Stimulated activated CD8-positive, alpha-beta memory T cell treated with anti-CD3 and anti-CD28 coated beads, Interleukin-4, amount 100 ng/mL, for 24 hours (primary cell): Measurements from ENCODE around the gene HTATSF1.

Experiments
- DNase-seq: peaks from one replicate; pipeline ENCODE4 v3.0.0-alpha.2; 2020; ENCODE audit warnings: low read depth

Gene HTATSF1, protein sequence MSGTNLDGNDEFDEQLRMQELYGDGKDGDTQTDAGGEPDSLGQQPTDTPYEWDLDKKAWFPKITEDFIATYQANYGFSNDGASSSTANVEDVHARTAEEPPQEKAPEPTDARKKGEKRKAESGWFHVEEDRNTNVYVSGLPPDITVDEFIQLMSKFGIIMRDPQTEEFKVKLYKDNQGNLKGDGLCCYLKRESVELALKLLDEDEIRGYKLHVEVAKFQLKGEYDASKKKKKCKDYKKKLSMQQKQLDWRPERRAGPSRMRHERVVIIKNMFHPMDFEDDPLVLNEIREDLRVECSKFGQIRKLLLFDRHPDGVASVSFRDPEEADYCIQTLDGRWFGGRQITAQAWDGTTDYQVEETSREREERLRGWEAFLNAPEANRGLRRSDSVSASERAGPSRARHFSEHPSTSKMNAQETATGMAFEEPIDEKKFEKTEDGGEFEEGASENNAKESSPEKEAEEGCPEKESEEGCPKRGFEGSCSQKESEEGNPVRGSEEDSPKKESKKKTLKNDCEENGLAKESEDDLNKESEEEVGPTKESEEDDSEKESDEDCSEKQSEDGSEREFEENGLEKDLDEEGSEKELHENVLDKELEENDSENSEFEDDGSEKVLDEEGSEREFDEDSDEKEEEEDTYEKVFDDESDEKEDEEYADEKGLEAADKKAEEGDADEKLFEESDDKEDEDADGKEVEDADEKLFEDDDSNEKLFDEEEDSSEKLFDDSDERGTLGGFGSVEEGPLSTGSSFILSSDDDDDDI

DNA sequence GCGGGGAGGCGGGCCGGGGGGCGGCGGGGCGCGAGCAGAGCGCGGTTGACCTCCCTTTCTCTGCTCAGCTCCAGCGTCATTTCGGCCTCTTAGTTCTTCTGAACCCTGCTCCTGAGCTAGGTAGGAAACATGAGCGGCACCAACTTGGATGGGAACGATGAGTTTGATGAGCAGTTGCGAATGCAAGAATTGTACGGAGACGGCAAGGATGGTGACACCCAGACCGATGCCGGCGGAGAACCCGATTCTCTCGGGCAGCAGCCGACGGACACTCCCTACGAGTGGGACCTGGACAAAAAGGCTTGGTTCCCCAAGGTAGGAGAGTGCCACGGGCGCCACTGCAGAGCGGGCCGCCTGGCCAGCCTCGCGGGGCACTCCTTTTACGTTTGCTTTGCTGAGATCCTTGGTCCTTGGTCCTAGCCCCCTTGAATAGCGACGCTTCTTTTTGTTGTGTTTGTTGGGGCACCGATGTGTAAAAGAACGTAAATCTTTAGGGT lies at the start of gene HTATSF1:
Gene HTATSF1 (plus strand): TSS at position 37 of the 497 bp plus-strand sequence. CDS start 93 bp downstream, at position 130.
- DNase-seq = no peak

DNA sequence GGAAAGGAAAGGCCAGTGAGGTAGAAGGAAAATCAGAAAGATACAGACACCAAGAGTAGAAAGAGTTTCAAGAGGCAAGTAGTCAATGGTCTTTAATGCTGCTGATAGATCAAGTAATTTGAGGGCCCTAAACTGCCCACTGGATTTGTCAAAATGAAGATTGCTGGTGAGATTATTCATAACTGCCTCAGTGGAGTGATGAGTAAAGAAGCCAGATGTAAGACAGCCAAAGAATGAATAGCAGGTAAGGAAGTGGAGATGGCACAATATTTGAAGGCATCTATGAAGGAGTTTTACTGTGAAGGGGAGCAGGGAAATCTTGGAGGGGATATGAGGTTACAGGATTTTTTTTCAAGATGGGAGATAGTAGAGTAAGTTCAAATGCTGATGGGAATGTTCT lies 49.4 kb upstream of the HTATSF1 start:
- DNase-seq = no peak

DNA sequence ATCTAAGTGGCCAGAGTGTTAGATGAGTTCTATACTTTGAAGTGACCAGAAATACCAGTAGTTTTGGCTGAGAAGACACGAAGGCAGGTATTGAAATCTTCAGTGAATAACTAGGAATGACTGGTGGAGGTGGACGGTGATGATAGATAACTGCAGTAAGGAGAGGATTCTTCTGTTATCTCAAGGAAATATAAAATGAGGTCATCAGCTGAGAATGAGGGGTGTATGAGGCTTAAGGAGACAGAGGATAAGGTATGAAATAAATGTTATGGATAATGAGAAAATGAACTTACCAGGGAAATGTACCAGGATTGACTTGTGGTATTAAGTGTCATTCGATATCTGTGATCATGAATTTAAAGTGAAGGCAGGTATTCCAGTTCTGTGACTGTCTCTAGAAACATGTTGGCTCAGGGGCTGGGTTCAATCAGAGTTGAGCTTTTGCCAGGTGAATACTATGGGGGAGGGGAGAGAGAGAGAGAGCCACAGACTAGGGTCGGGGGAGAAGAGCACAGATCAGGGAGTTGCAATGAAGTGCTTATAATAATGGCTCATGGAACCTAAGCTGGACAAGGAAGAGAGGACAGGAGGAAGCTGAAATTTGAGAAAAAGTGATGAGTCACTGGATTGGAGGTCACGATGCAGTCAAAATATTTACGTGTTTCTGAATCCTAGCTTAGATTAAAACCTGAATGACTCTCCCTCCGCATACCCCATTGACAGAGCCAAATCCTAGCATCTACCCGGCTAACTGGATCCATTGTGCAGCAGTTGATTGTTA lies 47.2 kb upstream of the HTATSF1 start:
- DNase-seq = no peak

DNA sequence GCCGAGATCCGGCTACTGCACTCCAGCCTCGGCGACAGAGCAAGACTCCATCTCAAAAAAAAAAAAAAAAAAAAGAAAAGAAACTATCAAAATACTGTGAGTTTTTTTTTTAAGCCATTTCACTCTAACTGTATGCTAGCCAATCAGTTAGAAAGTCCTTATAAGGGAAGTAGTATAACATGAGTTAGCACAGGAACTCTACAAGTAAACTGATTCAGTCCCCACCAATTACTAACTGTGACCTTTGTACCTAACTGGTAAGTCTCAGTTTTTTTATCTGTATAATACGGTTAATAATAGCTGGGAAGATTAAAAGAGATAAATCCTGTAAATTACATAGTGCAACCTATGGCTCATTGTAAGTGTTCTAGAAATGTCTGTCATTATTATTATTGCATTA lies 44.8 kb upstream of the HTATSF1 start:
- DNase-seq = no peak

DNA sequence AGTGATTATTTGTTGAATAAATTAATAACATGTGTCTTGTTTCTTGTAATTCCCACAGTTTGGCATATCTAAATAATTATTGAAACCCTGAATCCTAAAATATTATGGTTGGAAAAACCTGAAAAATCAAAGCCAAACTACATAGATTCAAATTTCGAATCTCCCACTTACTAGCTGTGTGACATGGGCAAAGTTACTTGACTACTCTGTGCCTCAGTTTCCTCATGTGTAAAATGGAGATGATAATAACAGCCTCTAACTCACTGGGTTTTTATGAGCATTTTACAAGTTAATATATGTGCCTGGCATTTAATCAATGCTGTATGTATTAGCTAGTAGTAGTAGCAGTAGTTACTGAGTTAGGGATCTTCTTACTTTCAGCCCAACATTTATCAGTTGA lies 44.3 kb upstream of the HTATSF1 start:
- DNase-seq = no peak

DNA sequence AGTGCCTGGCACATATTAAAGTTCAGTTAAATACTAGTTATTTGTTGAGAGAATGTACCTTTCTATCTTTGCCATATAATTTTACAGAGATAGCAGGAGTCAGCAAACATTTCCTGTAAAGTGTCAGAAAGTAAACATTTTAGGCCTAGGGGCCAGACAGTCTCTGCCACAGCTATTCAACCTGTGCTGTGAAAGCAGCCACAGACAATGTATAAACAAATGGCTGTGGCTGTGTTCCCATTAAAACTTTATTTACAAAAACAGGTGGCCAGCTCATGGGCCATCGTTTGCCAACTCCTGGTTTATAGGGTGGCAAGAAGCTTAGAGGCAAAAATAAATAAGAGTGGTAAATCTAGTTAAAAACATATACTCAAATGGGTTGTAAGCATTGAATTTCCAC lies 43.6 kb upstream of the HTATSF1 start:
- DNase-seq = no peak

DNA sequence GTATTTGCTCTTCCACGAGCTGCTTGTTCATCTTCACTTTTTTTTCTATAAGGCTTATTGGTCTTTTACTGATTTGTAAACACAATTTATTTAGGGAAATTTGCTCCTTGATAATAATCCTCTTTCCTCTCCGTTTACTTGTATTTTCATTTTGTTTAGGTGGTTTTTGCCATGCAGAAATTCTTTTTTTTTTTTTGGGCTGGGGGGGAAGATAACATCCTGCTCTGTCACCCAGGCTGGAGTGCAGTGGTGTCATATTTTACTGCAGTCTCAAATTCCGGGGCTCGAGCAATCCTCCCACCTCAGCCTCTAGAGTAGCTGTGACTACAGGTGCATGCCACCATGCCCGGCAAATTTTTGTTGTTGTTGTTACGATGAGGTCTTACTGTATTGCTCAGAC lies 41.3 kb upstream of the HTATSF1 start:
- DNase-seq = no peak

DNA sequence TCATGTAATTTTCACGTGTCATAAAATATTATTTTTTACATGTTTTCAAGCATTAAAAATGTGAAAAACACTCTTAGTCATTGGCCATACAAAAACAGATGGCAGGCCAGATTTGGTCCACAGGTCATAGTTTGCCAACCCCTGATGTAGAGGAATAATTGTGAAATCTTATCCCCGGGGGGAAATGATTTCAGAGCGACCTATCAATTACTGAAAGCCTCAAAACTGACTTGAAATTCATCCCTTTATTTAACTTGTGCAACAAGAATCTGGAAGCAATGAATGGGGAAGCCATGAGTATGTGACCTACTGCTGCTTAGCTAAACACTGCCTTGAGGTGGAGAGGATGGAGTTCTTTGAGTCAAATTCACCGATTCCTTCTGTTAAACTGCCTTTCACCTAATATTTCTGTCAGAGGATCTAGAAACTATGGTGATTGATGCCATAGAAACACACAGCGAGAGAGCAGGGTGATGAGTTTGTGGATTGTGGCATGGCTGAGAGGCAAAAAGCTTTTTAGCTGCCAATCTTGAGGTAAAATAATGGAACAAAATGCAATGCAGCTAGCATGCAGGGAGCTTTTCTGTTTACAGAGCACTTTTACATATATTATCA lies 40.0 kb upstream of the HTATSF1 start:
- DNase-seq = no peak

DNA sequence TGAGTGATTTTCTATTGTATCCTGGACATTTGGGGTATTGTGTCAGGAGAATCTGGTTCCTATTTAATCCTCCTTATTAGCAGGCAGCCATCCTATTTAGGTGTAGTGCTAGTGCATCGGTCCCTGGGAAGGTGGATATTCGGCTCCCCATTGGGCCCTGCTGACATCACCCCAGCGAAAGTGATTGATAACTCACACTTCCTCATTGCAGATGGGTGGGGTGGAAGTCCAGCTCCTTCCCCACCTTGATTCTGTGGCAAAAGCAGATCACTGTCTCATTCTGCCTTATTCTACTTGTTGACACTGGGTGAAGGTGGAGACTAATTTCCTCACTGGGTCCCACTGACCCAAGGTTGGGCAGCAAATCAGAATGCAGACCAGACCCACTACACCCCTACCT lies 32.8 kb upstream of the HTATSF1 start:
- no peak for DNase-seq

DNA sequence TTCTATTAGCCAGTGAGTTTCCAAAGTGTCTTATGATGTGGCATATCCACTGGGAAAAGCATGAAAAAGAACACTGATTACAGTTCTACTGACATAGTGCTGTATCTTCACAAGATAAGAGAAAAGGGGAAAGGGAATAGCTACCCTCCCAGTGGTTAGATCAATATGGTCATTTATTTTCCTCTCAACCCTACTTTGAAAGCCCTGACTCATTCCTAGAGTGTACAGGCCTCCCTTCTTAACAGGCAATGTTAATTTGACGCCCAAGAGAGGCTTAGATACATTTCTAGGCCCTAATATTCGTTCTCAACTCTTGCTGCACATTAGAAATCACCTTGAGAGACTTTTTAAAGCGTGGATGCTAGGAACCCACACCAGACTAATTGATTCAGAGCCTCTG lies 30.1 kb upstream of the HTATSF1 start:
- DNase-seq = no peak

DNA sequence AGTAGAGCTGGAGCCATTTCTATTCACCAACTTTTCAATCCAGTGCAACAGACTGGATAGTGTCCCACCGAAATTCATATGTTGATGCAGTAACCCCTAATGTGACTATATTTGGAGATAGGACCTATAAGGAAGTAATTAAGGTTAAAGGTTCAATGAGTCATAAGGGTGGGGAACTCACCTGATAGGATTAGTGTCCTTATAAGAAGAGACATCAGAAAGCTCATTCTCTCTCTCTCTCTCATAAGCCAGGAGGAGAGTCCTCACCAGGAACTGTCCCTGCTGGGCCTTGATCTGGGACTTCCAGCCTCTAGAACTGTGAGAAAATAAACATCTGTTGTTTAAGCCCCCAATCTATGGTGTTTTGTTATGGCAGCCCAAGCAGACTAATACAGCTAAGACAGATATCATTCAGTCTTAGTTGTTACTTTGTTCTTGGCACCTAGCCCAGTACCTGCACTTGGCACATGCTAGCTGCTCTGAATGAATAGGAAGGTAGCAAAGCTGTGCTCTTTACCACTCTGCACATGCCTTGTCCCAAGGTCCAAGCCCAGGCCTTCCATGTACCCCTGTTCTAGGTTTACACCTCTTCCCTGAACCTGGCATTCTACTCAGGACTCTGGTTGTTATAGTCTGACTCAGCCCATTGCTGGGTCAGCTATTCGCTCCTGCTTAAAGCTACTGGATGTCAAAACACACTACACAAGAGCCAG lies 28.8 kb upstream of the HTATSF1 start:
- DNase-seq = no peak

DNA sequence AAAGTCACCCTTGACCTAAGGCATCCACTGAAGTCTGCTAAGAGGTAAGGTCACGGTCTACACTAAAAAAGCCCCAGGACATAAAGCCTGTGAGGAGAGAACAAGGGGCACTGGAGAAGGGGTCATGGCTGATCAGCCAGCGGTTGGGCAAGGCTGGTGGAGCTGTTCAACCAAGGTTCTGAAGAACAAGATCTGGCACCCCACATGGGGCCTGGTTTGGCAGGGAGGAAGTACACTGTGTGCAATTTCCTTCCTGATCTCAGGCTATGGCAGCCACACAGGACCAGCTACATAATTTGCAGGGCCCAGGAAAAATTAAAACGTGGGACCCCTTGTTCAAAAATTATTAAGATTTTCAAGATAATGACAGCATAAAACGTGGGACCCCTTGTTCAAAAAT lies 23.7 kb upstream of the HTATSF1 start:
- no peak for DNase-seq

DNA sequence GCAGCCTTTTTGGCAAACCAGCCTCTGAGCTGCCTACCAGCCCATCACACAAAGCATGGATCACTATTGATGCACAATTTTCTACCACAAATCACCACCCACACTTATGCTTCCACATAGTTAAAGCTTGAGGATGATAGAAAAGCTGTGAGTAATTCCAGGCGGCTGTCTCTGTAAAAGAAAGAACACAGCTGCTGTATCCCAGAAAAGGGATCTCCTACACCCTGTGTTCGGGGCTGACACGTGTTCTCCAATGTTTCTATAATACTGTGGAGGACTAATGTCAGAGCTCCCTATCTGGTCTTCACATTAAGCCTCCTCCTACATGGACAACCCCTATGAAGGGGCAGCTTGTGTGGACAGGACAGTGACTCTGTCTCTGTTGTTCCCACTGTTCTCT lies 22.2 kb upstream of the HTATSF1 start:
- no peak for DNase-seq

DNA sequence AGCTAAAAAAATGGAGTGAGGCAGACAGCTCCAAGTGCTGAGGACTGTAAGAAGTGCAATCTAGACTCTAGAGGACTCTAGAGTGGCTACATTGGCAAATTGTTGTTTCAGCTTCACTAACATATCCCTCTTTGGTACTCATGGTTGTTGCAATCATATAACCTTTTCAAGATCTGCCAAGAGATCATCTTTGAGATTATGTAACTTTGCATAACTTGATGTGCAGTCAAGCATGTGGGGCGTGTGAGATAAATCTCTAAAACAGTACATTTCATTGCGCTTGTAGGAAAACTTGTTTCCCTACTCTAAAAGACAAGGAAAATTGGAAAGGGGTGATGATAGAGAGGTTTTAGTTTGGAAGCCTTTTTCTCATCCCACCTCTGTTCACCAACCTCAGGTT lies 20.9 kb upstream of the HTATSF1 start:
- DNase-seq = no peak

DNA sequence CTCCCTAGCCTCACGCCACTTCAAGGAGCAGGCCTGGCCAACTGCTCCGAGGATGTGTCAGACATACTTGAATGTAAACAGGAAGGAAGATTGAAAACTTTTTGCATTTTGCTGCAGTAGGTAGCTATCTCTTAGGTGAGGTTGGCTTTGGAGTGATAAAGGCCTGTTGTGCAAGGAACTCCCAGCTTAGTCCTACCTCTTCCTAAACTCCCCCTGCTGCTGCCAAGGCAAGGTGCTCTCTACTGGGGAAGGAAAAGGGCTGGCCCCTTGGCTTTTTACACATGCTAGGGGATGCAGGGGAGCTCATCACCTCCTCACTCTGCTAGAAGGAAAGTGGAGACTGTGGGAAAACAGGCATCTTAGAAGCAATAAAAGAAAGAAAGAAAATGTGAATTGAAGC lies 20.4 kb upstream of the HTATSF1 start:
- no peak for DNase-seq

DNA sequence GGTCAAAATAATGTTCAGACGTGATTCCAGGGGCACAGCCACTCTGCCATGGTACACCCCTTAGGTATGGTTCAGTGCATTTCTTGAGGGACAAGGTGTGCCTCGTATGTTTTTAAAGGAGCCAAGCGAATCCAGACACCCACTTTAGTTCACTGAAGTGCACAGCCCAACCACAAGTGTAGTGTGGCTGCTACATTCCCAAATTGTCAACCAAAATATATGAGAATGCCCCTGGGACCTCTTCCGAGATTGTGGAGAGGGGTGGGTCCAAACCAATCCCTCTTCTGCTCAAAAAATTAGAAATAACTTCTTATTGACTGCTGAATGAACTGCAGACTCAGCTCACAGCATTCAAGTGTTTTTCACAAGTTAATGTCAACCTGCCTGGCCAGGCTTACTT lies 17.0 kb upstream of the HTATSF1 start:
- DNase-seq = no peak

DNA sequence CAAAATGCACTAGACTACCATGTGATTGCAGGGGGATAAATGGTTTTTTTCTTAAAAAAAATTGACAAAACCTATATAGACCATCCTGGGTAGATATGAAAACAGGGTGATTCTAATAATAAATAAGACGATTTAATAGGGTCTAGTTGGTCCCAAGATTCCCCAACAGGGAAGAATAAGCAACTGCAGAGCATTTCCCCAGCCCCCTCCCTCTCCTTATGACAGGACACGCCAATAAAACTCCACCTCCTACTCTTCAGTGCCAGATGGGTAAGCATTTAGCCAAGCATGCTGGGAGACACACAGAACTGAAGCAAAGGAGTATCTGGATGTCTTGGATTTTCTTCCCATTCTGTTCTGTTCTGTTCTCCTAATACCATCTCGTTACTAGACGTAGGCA lies 9.7 kb upstream of the HTATSF1 start, which contains the start of gene BRS3:
Gene BRS3 (plus strand): TSS at position 301 of the 400 bp plus-strand sequence. CDS start 168 bp downstream, outside the sequence.
- DNase-seq = no peak

DNA sequence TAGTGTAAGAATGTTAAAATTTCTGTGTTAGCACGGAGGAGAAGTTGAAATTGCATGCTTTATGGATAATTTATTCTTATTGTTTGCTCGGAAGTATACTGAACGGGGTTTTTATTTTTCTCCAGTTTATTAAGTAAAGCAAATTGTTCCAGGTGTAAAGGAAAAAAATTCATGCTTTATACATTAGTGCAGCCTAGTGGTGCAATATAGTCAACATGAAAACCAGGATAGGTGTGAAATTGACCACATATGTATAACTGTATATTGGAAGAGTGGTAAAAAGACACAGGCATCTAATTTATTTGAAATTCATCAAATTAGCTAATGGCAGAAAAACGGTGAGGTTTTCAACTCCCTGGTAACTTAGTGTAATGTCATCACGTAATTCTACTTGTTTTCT lies 8.7 kb upstream of the HTATSF1 start:
- DNase-seq = no peak

DNA sequence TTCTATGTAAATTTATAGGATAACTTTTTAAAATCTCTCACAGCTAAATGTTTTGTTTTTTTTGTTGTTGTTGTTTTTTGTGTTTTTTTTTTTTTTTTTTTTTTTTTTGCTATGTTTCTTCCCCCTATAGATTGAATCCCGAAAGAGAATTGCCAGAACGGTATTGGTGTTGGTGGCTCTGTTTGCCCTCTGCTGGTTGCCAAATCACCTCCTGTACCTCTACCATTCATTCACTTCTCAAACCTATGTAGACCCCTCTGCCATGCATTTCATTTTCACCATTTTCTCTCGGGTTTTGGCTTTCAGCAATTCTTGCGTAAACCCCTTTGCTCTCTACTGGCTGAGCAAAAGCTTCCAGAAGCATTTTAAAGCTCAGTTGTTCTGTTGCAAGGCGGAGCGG lies 5.6 kb upstream of the HTATSF1 start:
- no peak for DNase-seq

DNA sequence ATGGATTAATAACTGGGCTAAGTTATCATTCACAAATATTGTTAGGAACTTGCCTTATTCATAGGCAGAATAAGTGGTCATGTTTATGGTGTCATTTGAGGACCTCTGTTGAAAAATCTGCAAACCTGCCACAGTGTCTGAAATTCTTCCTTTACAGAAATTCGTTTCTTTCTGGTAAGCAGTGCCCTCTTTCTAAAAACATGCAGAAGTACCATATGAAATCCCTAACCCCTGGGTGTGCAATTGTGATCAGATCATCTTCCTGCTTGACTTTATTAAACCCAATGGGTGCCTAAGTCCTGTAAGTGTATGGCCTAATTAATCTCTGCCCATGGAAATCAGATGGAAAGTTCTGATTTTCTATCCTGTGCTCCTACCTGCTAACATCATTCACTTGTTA lies 4.4 kb upstream of the HTATSF1 start:
- DNase-seq = no peak

DNA sequence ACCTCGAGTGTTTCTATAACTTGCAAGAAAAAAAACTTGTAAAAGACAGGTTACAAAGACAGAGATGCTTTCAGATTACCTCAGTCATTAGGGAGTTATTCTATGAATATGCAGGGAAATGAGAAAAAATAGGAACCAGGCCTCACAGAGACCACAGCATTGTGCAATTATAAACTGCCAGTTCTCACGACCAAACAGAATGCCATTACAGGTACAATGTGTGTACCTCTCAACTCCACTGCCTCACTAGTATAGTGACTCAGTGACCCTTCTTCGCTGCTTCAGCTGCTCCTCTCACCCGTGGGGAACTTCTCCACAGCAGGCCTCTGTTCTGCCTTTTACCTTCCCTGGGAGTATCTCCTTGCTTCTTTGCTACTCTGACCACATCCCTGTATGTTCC lies 2.3 kb upstream of the HTATSF1 start:
- no peak for DNase-seq
